ENCODE measurements around the gene HES3. TPM values are rescaled to one million over a fixed set of nuclear protein-coding genes. Genes with fewer than 3 reads are reported as not detected.

The HES3 gene
- total and polyA plus RNA-seq, 10 of the 15 experiments (the other 5 are each of a cell fraction or from before 2014, with no cell fraction given), result not detected

- TF ChIP-seq, protein P1, sequence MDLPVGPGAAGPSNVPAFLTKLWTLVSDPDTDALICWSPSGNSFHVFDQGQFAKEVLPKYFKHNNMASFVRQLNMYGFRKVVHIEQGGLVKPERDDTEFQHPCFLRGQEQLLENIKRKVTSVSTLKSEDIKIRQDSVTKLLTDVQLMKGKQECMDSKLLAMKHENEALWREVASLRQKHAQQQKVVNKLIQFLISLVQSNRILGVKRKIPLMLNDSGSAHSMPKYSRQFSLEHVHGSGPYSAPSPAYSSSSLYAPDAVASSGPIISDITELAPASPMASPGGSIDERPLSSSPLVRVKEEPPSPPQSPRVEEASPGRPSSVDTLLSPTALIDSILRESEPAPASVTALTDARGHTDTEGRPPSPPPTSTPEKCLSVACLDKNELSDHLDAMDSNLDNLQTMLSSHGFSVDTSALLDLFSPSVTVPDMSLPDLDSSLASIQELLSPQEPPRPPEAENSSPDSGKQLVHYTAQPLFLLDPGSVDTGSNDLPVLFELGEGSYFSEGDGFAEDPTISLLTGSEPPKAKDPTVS (IDR thresholded peaks at IDR 0.05; ENCODE audit: low read depth, low read length), result no peak
- TF ChIP-seq REST (IDR thresholded peaks at IDR 0.05; ENCODE audit: low read depth, low read length), result no peak
Measured at GRCh38 chr1:6276811-6277555, 33.0 kb downstream of the HES3 start (continued).

GRCh38 chr1:6278263-6278662 is 34.3 kb downstream of the HES3 start:
- Histone ChIP-seq H3K36me3 (ENCODE audit: control insufficient read depth in 2 of 2, insufficient read depth in 2 of 2, low read length in 1 of 2) (peaks cover 0 to 4% of the 10 kb centered on the region in 2 experiments; a peak in 2 of 4 replicates), H3K9me3 (replicated peaks; ENCODE audit: control insufficient read depth, insufficient read depth, low read length) (no peaks in the 10 kb centered on the region), H3K4me3 (no peak overlapping the region), H3K4me1 (ENCODE audit: control insufficient read depth, insufficient read depth, low read length) (no peaks in the 10 kb centered on the region), H3K79me2 (ENCODE audit: control insufficient read depth, insufficient read depth, low read length) (no peaks in the 10 kb centered on the region), H3K9ac (ENCODE audit: control insufficient read depth, insufficient read depth, low read length) (no peak overlapping the region), H3K27me3 (replicated peaks in 1 of 2; ENCODE audit: control insufficient read depth in 2 of 2, insufficient read depth in 2 of 2, low read length in 1 of 2) (no peaks in the 10 kb centered on the region), H2AFZ (ENCODE audit: control insufficient read depth, low read depth, low read length) (no peak overlapping the region), H3K4me2 (ENCODE audit: control insufficient read depth, insufficient read depth) (no peak overlapping the region), H4K20me1 (ENCODE audit: control insufficient read depth, insufficient read depth) (no peaks in the 10 kb centered on the region), H3K27ac (ENCODE audit: control insufficient read depth, insufficient read depth) (no peak overlapping the region)
- in situ Hi-C loops (cut with MboI), result no loop called here
- no peak for FAIRE-seq
- DNase-seq (ENCODE audit: low read depth, low spot score), result no peak
- RAD21 ChIA-PET (ENCODE audit: unreplicated experiment), result interaction anchor here (1.0 kb wide), 1 partner anchor 31 kb away, joined by 3 read pairs; no protein-coding TSS in a partner anchor
- POLR2A ChIA-PET, result no interaction called here
- CTCF ChIA-PET, result no interaction called here
- SMC1A ChIA-PET (ENCODE audit: uncharacterized antibody, unreplicated experiment), result no interaction called here
- intact Hi-C loops (cut with micrococcal nuclease; ENCODE audit: unreplicated experiment), result no loop called here
- no TSS peak for BruUV-seq (replicated peaks)
- WGBS (ENCODE audit: insufficient coverage, insufficient replicate concordance, low lambda C conversion rate, missing lambda C conversion rate), result 96% methylated on average over 9 of the region's 9 CpGs
- TF ChIP-seq NFYB (IDR thresholded peaks at IDR 0.05; ENCODE audit: insufficient read depth, low read depth, low read length) (no peak), TAF1 (IDR thresholded peaks at IDR 0.05; ENCODE audit: borderline replicate concordance, low read depth, low read length) (no peak), NR2F1 (conservative IDR thresholded peaks at IDR 0.05) (no peak), SMAD1 (IDR thresholded peaks at IDR 0.05; ENCODE audit: low read depth, partially characterized antibody) (no peak), TCF12 (IDR thresholded peaks at IDR 0.05; ENCODE audit: low read depth, low read length) (no peak), E2F4 (IDR thresholded peaks at IDR 0.05; ENCODE audit: low read depth, low read length) (no peak), NRF1 (conservative IDR thresholded peaks at IDR 0.05; ENCODE audit: low read depth, low read length) (no peak)
- TF ChIP-seq, protein P2, sequence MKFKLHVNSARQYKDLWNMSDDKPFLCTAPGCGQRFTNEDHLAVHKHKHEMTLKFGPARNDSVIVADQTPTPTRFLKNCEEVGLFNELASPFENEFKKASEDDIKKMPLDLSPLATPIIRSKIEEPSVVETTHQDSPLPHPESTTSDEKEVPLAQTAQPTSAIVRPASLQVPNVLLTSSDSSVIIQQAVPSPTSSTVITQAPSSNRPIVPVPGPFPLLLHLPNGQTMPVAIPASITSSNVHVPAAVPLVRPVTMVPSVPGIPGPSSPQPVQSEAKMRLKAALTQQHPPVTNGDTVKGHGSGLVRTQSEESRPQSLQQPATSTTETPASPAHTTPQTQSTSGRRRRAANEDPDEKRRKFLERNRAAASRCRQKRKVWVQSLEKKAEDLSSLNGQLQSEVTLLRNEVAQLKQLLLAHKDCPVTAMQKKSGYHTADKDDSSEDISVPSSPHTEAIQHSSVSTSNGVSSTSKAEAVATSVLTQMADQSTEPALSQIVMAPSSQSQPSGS (IDR thresholded peaks at IDR 0.05; ENCODE audit: low read length), result no peak
- ATAC-seq, result no peak

All from GM12878 (cell line).